ENCODE results near the gene NLGN4X. TPM values are rescaled to one million over a fixed set of nuclear protein-coding genes. Genes with fewer than 3 reads are reported as not detected.
"Not testable (repeated sequence)": the region's sequence is repeated elsewhere in the genome, so short reads cannot be mapped to it uniquely, and the experiment has no call there.

The NLGN4X gene
- total and polyA plus RNA-seq, 2 donors from 2014 or later = 0.41 to 5.6 TPM

- no peak for DNase-seq
- intact Hi-C loops (cut with DNase I) = no loop called here
Measured at GRCh38 chrX:5916945-5917344, 311.7 kb downstream of the NLGN4X start.

GRCh38 chrX:5915783-5916182, 312.9 kb downstream of the NLGN4X start:
- H3K36me3 ChIP-seq (ENCODE audit: control insufficient read depth in 2 of 3, insufficient read depth in 3 of 3, low read length in 3 of 3) = no peaks in the 10 kb centered on the region
- H3K4me3 ChIP-seq (ENCODE audit: low read length in 3 of 3) = no peak overlapping the region
- intact Hi-C loops (cut with DNase I) = no loop called here
- H3K9ac ChIP-seq (ENCODE audit: low read length in 3 of 3) = no peak overlapping the region
- FAIRE-seq (no peak), DNase-seq (no peak)
- no peak overlapping the region for H3K27ac ChIP-seq (ENCODE audit: low read depth in 2 of 2, low read length in 2 of 2)
- no peaks in the 10 kb centered on the region for H3K9me3 ChIP-seq (ENCODE audit: control insufficient read depth in 2 of 3, insufficient read depth in 1 of 3, low read length in 3 of 3)
- H3K4me1 ChIP-seq (ENCODE audit: control insufficient read depth in 2 of 3, insufficient read depth in 2 of 3, low read depth in 1 of 3, low read length in 3 of 3) = no peaks in the 10 kb centered on the region
- TF ChIP-seq CTCF (IDR thresholded peaks at IDR 0.05; ENCODE audit: borderline replicate concordance, extremely low read depth, insufficient read depth) = no peak
- H3K27me3 ChIP-seq (ENCODE audit: control insufficient read depth, insufficient read depth, low read length) = no peaks in the 10 kb centered on the region

More at GRCh38 chrX:5916945-5917344, 311.7 kb downstream of the NLGN4X start:
- Histone ChIP-seq H3K4me1 (ENCODE audit: control insufficient read depth in 2 of 3, insufficient read depth in 2 of 3, low read depth in 1 of 3, low read length in 3 of 3) (no peaks in the 10 kb centered on the region), H3K27ac (ENCODE audit: low read depth in 2 of 2, low read length in 2 of 2) (no peak overlapping the region), H3K27me3 (ENCODE audit: control insufficient read depth, insufficient read depth, low read length) (no peaks in the 10 kb centered on the region), H3K4me3 (ENCODE audit: low read length in 3 of 3) (no peak overlapping the region), H3K36me3 (ENCODE audit: control insufficient read depth in 2 of 3, insufficient read depth in 3 of 3, low read length in 3 of 3) (no peaks in the 10 kb centered on the region), H3K9me3 (ENCODE audit: control insufficient read depth in 2 of 3, insufficient read depth in 1 of 3, low read length in 3 of 3) (no peaks in the 10 kb centered on the region), H3K9ac (ENCODE audit: low read length in 3 of 3) (no peak overlapping the region)
- FAIRE-seq = no peak
- TF ChIP-seq CTCF (IDR thresholded peaks at IDR 0.05; ENCODE audit: borderline replicate concordance, extremely low read depth, insufficient read depth) = no peak

GRCh38 chrX:5907207-5907606, 321.5 kb downstream of the NLGN4X start:
- no peak overlapping the region for H3K9ac ChIP-seq (ENCODE audit: low read length in 3 of 3)

GRCh38 chrX:5903586-5904190, 325.0 kb downstream of the NLGN4X start:
- H3K9me3 ChIP-seq (ENCODE audit: control insufficient read depth in 2 of 3, insufficient read depth in 1 of 3, low read length in 3 of 3); FAIRE-seq; H3K27me3 ChIP-seq (ENCODE audit: control insufficient read depth, insufficient read depth, low read length); H3K9ac ChIP-seq (ENCODE audit: low read length in 3 of 3); H3K4me3 ChIP-seq (ENCODE audit: low read length in 3 of 3); H3K36me3 ChIP-seq (ENCODE audit: control insufficient read depth in 2 of 3, insufficient read depth in 3 of 3, low read length in 3 of 3); intact Hi-C loops (cut with DNase I); H3K4me1 ChIP-seq (ENCODE audit: control insufficient read depth in 2 of 3, insufficient read depth in 2 of 3, low read depth in 1 of 3, low read length in 3 of 3); DNase-seq; H3K27ac ChIP-seq (ENCODE audit: low read depth in 2 of 2, low read length in 2 of 2): not testable (repeated sequence)

More at GRCh38 chrX:5907207-5907606, 321.5 kb downstream of the NLGN4X start:
- H3K4me1 ChIP-seq (ENCODE audit: control insufficient read depth in 2 of 3, insufficient read depth in 2 of 3, low read depth in 1 of 3, low read length in 3 of 3) = no peaks in the 10 kb centered on the region
- no peak overlapping the region for H3K4me3 ChIP-seq (ENCODE audit: low read length in 3 of 3)
- FAIRE-seq (no peak), DNase-seq (no peak)
- H3K36me3 ChIP-seq (ENCODE audit: control insufficient read depth in 2 of 3, insufficient read depth in 3 of 3, low read length in 3 of 3) = peaks cover 0 to 2% (median 0%) of the 10 kb centered on the region in 3 donors
- no peaks in the 10 kb centered on the region for H3K9me3 ChIP-seq (ENCODE audit: control insufficient read depth in 2 of 3, insufficient read depth in 1 of 3, low read length in 3 of 3)
- no peak overlapping the region for H3K27ac ChIP-seq (ENCODE audit: low read depth in 2 of 2, low read length in 2 of 2)
- no peak for TF ChIP-seq CTCF (IDR thresholded peaks at IDR 0.05; ENCODE audit: borderline replicate concordance, extremely low read depth, insufficient read depth)
- intact Hi-C loops (cut with DNase I) = no loop called here
- no peaks in the 10 kb centered on the region for H3K27me3 ChIP-seq (ENCODE audit: control insufficient read depth, insufficient read depth, low read length)

Measured in kidney (tissue), 14 donors.